Sigmoid colon (tissue), 7 donors: Measurements from ENCODE around the gene PLB1. TPM values are rescaled to one million over a fixed set of nuclear protein-coding genes. Genes with fewer than 3 reads are reported as not detected.

Source experiments
- DNase-seq: peaks from one replicate; pipeline ENCODE4 v3.0.0-alpha.2; 2019
- H3K27ac ChIP-seq, 4 donors: fragments of 200-600 bp; sonication (generic); one replicate each; pipeline ENCODE4 v1.5.1; 2016 to 2019; ENCODE audit warnings: mild to moderate bottlenecking in 1 of 4
- H3K27me3 ChIP-seq, 3 donors: fragments of 200-600 bp; sonication (generic); one replicate each; pipeline ENCODE4 v1.5.1; 2019; ENCODE audit warnings: mild to moderate bottlenecking in 1 of 3
- H3K36me3 ChIP-seq, 4 donors: fragments of 200-600 bp; sonication (generic); one replicate each; pipeline ENCODE4 v1.5.1; 2016 to 2019
- H3K4me1 ChIP-seq, 4 donors: fragments of 200-600 bp; sonication (generic); one replicate each; pipeline ENCODE4 v1.5.1; 2017 to 2019
- H3K4me3 ChIP-seq, 4 donors: fragments of 200-600 bp; sonication (generic); one replicate each; pipeline ENCODE4 v1.5.1; 2017 to 2019; ENCODE audit warnings: mild to moderate bottlenecking in 2 of 4, moderate library complexity in 1 of 4
- H3K9me3 ChIP-seq, 4 donors: fragments of 200-600 bp in 3 of 4; sonication (generic) in 3 of 4; one replicate each; pipeline versions ENCODE4 v1.5.1 to v1.6.1; 2013 to 2019
- CTCF ChIP-seq, 4 experiments: fragments of 450-650 bp in 3 of 4; fragments of 200-600 bp in 1 of 4; IDR thresholded peaks; one replicate each; pipeline ENCODE4 v1.5.1; 2016 to 2019; ENCODE audit warnings: antibody characterized with exemption in 4 of 4, mild to moderate bottlenecking in 3 of 4, moderate library complexity in 2 of 4
- EP300 ChIP-seq, 4 donors: sonication (generic); formaldehyde crosslinking; IDR thresholded peaks; one replicate each; pipeline ENCODE4 v1.6.1; 2017; ENCODE audit warnings: antibody characterized with exemption in 4 of 4
- POLR2A ChIP-seq, 2 donors: fragments of 450-650 bp; IDR thresholded peaks; one replicate each; pipeline ENCODE4 v1.6.1; 2016; ENCODE audit warnings: antibody characterized with exemption in 2 of 2, mild to moderate bottlenecking in 2 of 2, moderate library complexity in 2 of 2
- POLR2AphosphoS5 ChIP-seq, 4 donors: sonication (generic); formaldehyde crosslinking; IDR thresholded peaks; one replicate each; pipeline ENCODE4 v1.6.1; 2017; ENCODE audit warnings: antibody characterized with exemption in 4 of 4
- WGBS, 2 donors: extraction: QIAGEN DNeasy Blood & Tissue Kit; methylation state at CpG; one replicate each; pipeline ENCODE4 v1.1.7; 2013; 5-methylcytosine and 5-hydroxymethylcytosine counted together
- intact Hi-C: fragments of 100-400 bp; cut with DNase I; formaldehyde crosslinking; loops from one replicate; pipeline ENCODE4 v1.15.1; 2023
- polyA plus RNA-seq, 3 donors: library from polyadenylated mRNA; stranded (reverse); fragments of 200-250 nt; gene quantifications; one replicate each; pipeline ENCODE4 v1.2.3, GENCODE V29; 2013
- total RNA-seq, 4 donors: library from RNA; depleted of rRNA; stranded (reverse); fragments of >200 nt; gene quantifications; one replicate each; pipeline ENCODE4 v1.1.0, GENCODE V29; 2016
- donor health status: healthy with polysubstance abuse.
- donor health status: Bipolar disorder and iron deficiency.
- donor health status: healthy.

PLB1 gene
- total and polyA plus RNA-seq, 7 donors = 1.2 to 18.3 (median 2.1) TPM

- peak overlapping the region in 2 of 4 donors; percentile 76 to 82 for H3K27ac ChIP-seq
- no peaks in the 10 kb centered on the region for H3K9me3 ChIP-seq
- intact Hi-C loops = loop anchor here (5.0 kb wide), 1 partner anchor 72 kb away; the partner anchor contains the start of gene PPP1CB
- 93 to 95% methylated on average over 6 of the region's 6 CpGs for WGBS, 2 donors
- TF ChIP-seq CTCF (IDR thresholded peaks at IDR 0.05) = no peak
- no peak for TF ChIP-seq POLR2AphosphoS5 (IDR thresholded peaks at IDR 0.05)
- no peak for TF ChIP-seq POLR2A (IDR thresholded peaks at IDR 0.05)
- TF ChIP-seq EP300 (IDR thresholded peaks at IDR 0.05) = no peak
- no peaks in the 10 kb centered on the region for H3K36me3 ChIP-seq
- DNase-seq = no peak
- H3K4me1 ChIP-seq = peaks cover 0 to 39% (median 30%) of the 10 kb centered on the region in 4 donors
- H3K4me3 ChIP-seq = no peak overlapping the region
- no peaks in the 10 kb centered on the region for H3K27me3 ChIP-seq
Observed at GRCh38 chr2:28680657-28681056, 184.8 kb downstream of the PLB1 start.

- TF ChIP-seq POLR2AphosphoS5 (IDR thresholded peaks at IDR 0.05) (no peak), CTCF (IDR thresholded peaks at IDR 0.05) (no peak), POLR2A (IDR thresholded peaks at IDR 0.05) (no peak), EP300 (IDR thresholded peaks at IDR 0.05) (no peak)
- 38 to 78% methylated on average over 4 of the region's 4 CpGs for WGBS, 2 donors
- H3K27ac ChIP-seq = peak overlapping the region in 2 of 4 donors; percentile 76 to 82
- H3K27me3 ChIP-seq = no peaks in the 10 kb centered on the region
- intact Hi-C loops = loop anchor here (5.0 kb wide), 1 partner anchor 71 kb away; the partner anchor contains the start of gene PPP1CB
- no peaks in the 10 kb centered on the region for H3K36me3 ChIP-seq
- no peak for DNase-seq
- no peaks in the 10 kb centered on the region for H3K9me3 ChIP-seq
- H3K4me1 ChIP-seq = peaks cover 0 to 39% (median 30%) of the 10 kb centered on the region in 4 donors
- H3K4me3 ChIP-seq = no peak overlapping the region
Observed at GRCh38 chr2:28681158-28681571, 185.3 kb downstream of the PLB1 start.

GRCh38 chr2:28681606-28682005, 185.7 kb downstream of the PLB1 start:
- no peak for TF ChIP-seq EP300 (IDR thresholded peaks at IDR 0.05)
- no peak for TF ChIP-seq POLR2A (IDR thresholded peaks at IDR 0.05)
- no peak for TF ChIP-seq POLR2AphosphoS5 (IDR thresholded peaks at IDR 0.05)
- TF ChIP-seq CTCF (IDR thresholded peaks at IDR 0.05) = no peak
- Histone ChIP-seq H3K4me1 (peaks cover 0 to 39% (median 30%) of the 10 kb centered on the region in 4 donors), H3K36me3 (no peaks in the 10 kb centered on the region), H3K27ac (peak overlapping the region in 2 of 4 donors; percentile 76 to 82), H3K27me3 (no peaks in the 10 kb centered on the region), H3K9me3 (no peaks in the 10 kb centered on the region), H3K4me3 (no peak overlapping the region)
- DNase-seq = no peak
- intact Hi-C loops = loop anchor here (5.0 kb wide), 1 partner anchor 71 kb away; the partner anchor contains the start of gene PPP1CB

GRCh38 chr2:28683100-28683706, 187.3 kb downstream of the PLB1 start:
- DNase-seq = peak; percentile 96
- no peaks in the 10 kb centered on the region for H3K27me3 ChIP-seq
- peaks cover 0 to 39% (median 30%) of the 10 kb centered on the region in 4 donors for H3K4me1 ChIP-seq
- intact Hi-C loops = loop anchor here (5.0 kb wide), 1 partner anchor 69 kb away; the partner anchor contains the start of gene PPP1CB
- no peaks in the 10 kb centered on the region for H3K9me3 ChIP-seq
- H3K4me3 ChIP-seq = peak overlapping the region in 1 of 4 donors; percentile 18
- H3K36me3 ChIP-seq = no peaks in the 10 kb centered on the region
- WGBS, 2 donors = 39 to 63% methylated on average over 14 of the region's 14 CpGs
- TF ChIP-seq POLR2A (IDR thresholded peaks at IDR 0.05) (no peak), POLR2AphosphoS5 (IDR thresholded peaks at IDR 0.05) (peak in 3 of 4 donors; percentile 40 to 67 (median 54)), EP300 (IDR thresholded peaks at IDR 0.05) (peak in 1 of 4 donors; percentile 12)
- peak overlapping the region; percentile 50 to 82 (median 68) for H3K27ac ChIP-seq

GRCh38 chr2:28684142-28684858, 188.4 kb downstream of the PLB1 start:
- H3K27ac ChIP-seq = peak overlapping the region in 3 of 4 donors; percentile 61 to 82 (median 76)
- 95 to 96% methylated on average over 13 of the region's 13 CpGs for WGBS, 2 donors

More at GRCh38 chr2:28684142-28684858, 188.4 kb downstream of the PLB1 start:
- intact Hi-C loops = loop anchor here (5.0 kb wide), 1 partner anchor 68 kb away; the partner anchor contains the start of gene PPP1CB
- Histone ChIP-seq H3K36me3 (no peaks in the 10 kb centered on the region), H3K4me3 (no peak overlapping the region), H3K27me3 (no peaks in the 10 kb centered on the region), H3K9me3 (no peaks in the 10 kb centered on the region), H3K4me1 (peaks cover 0 to 38% (median 29%) of the 10 kb centered on the region in 4 donors)
- no peak for DNase-seq
- TF ChIP-seq EP300 (IDR thresholded peaks at IDR 0.05) (no peak), POLR2AphosphoS5 (IDR thresholded peaks at IDR 0.05) (no peak), CTCF (IDR thresholded peaks at IDR 0.05) (no peak), POLR2A (IDR thresholded peaks at IDR 0.05) (no peak)
